Stimulated activated CD4-positive, alpha-beta T cell treated with anti-CD3 and anti-CD28 coated beads, Interleukin-4, amount 100 ng/mL, for 4 hours (primary cell): ENCODE measurements around the gene MAB21L4.
"Not testable (repeated sequence)": the region's sequence is repeated elsewhere in the genome, so short reads cannot be mapped to it uniquely, and the experiment has no call there.

Experiments
- DNase-seq, 2 experiments: peaks; one replicate each; pipeline ENCODE4 v3.0.0-alpha.2; 2020

The MAB21L4 gene

GRCh38 chr2:240856151-240856980 lies 39.6 kb downstream of the MAB21L4 start:
- no peak for DNase-seq

- no peak for DNase-seq
Measured at GRCh38 chr2:240855670-240856069, 40.3 kb downstream of the MAB21L4 start.

- DNase-seq: no peak
Measured at GRCh38 chr2:240852671-240853314, 43.2 kb downstream of the MAB21L4 start.

GRCh38 chr2:240851078-240851991 lies 44.6 kb downstream of the MAB21L4 start:
- DNase-seq: peak; percentile 68 to 83

- DNase-seq: no peak
Measured at GRCh38 chr2:240850756-240851077, 45.2 kb downstream of the MAB21L4 start.

- DNase-seq: no peak
Measured at GRCh38 chr2:240850026-240850425, 45.9 kb downstream of the MAB21L4 start.

- DNase-seq: no peak
Measured at GRCh38 chr2:240848900-240849680, 46.9 kb downstream of the MAB21L4 start.

GRCh38 chr2:240847817-240848216 lies 48.1 kb downstream of the MAB21L4 start:
- DNase-seq: no peak

GRCh38 chr2:240846873-240847595 lies 48.9 kb downstream of the MAB21L4 start:
- DNase-seq: no peak

- DNase-seq: not testable (repeated sequence)
Measured at GRCh38 chr2:240846309-240846708, 49.6 kb downstream of the MAB21L4 start.

GRCh38 chr2:240840435-240841060 lies 55.4 kb downstream of the MAB21L4 start:
- DNase-seq: no peak

- DNase-seq: no peak
Measured at GRCh38 chr2:240839152-240840143, 56.5 kb downstream of the MAB21L4 start.

- no peak for DNase-seq
Measured at GRCh38 chr2:240837621-240838020, 58.3 kb downstream of the MAB21L4 start.

- no peak for DNase-seq
Measured at GRCh38 chr2:240836781-240837467, 59.0 kb downstream of the MAB21L4 start.
